NCI-H2171 treated with DMSO at 0.1 percent for 48 hours (cell line): Measurements from ENCODE around the gene ERGIC1.

Experiments used
- DNase-seq: peaks from one replicate; lab custom pipeline; 2025; lab: John Stamatoyannopoulos, UW

ERGIC1 gene

DNA sequence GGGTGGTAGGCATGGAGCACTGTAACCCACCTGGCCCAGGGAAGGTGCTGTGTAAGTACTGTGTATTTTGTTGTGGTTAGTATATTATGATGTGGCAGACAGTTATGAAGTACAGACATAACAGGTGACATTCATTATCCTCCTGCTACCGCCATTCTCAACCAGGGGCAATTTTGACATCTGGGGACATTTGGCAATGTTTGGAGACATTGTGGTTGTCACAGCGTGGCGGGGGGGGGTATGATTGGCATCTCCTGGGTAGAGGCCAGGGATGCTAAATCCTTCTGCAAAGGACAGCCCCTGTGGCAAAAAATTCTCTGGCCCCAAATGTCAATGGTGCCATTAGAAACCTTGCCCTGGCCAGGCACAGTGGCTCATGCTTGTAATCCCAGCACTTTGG lies 115.4 kb downstream of the ERGIC1 start:
- DNase-seq, result no peak

DNA sequence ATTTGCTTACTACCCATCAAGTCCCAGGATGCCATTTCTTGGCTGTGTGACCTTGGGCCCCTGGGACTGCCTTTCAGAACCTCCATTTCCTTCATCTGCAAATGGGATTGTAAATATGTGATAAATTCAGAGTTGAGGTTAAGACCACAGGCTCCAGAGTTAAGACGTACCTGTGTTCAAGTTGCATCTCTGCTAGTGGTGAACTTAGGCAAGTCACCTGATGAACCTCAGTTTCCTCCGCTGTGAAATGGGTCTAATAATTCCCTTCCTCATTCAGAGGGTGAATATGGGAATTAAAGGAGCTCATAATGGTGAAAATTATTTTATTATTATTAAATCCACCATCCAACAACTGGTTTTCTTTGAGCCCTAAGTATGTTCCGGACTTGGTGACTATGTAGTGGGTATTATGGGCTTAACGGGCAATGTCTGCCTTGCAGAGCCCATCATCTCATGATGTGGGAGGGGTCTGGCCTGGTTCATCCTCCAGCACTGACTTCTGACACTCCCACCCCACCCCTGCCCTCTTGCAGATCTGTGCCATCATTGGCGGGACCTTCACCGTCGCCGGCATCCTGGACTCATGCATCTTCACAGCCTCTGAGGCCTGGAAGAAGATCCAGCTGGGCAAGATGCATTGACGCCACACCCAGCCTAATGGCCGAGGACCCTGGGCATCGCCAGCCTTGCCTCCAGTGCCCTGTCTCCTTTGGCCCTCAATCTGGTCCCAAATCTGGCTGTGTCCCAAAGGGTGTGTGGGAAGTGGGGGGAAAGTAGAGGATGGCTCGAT lies 116.3 kb downstream of the ERGIC1 start:
- no peak for DNase-seq

DNA sequence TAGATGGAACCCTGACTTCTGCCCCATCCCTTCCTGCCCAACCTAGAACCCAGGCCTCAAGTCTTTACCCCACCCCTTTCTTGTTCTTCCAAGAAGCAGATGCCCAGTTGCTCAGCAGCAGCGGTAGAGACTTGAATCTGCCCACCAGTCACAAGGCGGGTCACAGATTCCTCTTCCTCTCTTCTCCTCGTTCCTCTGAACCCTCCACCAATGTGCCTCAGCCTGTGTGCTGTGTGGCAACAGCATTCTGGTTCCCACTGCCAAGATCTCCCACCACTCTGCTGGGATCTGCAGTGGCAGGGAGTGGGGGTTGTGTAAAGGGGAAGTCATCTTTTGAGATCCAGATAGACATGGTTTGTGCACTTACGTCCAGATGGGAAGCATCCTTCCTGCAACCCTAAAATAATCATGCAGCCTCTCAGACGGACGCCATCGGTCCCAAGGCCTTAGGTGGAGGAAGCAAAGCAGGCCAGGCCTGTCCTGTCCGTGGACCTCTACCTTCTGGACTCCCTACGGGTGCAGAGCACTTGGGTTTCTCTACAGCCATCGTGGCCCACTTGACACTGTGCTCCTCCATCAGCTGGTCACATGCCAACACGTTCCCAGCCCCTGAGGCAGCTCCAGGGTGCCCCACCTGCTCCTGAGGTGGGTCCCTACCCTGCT lies 117.5 kb downstream of the ERGIC1 start:
- DNase-seq, result no peak

DNA sequence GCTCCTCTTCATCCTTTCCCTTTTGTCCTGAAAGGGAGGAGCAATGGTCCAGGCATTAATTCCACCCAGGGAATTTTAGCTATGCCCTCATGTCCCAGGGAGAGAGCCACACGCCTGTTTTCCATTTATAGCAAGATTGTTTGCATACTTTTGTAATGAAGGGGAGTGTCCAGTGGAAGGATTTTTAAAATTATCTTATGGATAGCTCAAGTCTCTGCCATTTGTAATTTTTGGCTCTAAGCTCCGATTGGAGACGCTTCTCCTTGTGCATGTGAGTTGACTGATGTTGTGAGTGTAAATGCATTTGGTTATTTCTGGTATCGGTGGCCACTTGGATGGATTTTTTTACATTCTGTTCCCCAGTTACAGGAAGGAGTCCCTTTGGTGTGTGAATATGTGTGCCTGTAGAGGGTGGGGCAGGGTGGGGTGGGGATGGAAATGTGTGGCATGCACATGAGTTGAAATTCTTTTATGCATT lies 118.0 kb downstream of the ERGIC1 start:
- no peak for DNase-seq

DNA sequence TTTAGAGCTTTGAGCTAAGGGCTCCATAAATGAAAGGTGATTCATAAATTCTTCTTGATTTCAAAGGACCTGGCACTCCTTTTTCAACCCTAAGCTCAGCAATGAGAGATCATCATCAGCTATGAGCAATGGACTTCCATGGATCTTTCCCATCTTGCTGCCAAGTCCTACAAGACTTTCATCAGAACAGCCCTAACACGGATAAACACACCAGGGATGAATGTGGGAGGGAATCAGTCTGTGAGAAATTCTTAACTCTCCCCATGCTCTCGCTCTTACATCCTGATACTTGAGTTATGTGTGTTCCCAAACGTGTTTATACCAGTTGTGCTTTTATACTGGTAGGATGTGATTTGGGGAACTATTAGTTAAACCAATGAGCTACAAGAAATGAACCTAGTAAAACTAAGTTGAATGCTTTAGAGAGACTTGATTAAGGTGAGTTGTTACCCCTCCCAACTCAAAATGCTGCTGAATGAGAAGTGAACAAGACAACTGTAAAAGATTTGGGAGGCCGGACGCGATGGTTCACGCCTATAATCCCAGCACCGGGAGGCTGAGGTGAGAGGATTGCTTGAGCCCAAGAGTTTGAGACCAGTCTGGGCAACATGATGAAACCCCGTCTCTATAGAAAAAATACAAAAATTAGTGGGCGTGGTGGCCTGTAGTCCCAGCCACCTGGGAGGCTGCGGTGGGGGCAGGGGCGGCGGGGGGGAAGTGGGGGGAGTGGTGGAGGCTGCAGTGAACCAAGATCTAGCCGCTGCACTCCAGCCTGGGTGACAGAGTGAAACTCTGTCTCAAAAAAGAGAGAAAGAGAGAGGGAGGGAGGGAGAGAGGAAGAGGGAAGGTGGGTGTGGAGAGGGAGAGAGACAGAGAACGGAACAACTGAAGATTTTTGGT lies 120.0 kb downstream of the ERGIC1 start:
- DNase-seq, result no peak

DNA sequence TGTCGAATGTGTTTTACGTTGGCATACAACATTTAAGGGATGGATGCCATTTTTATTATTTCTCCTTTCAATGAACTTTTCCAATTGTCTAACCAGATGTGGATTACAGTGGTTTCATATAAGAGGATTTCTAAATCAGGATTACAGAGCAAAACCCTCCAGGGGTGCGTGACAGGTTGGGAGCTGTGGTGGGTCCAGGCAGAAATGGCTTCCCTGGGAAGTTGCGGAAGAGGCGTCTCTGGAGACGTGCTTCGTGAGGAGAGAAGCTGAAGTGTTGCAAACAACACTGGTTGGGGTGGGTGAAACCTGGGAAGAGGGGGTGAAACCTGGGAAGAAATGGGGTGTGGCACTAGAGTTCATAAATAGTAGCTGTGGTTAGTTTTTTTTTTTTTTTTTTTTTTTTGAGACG lies 120.7 kb downstream of the ERGIC1 start:
- DNase-seq, result no peak

DNA sequence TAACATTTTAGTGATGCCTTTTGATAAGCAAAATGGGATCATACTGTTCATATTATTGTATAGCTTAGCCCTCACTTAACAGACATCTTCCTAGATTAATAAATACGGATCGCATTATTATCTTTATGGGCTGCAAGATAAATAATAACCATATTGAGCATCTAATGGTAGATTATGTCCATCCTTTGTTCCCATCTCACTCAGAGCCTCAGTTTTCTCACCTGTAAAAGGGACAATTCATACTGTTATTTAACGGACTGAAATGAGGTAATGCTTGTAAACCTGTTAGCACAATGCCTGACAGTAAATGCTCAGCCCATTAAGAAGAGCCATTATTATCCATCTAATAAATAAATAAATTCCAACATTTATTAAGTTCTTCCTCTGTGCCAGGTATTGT lies 122.2 kb downstream of the ERGIC1 start:
- DNase-seq, result no peak

DNA sequence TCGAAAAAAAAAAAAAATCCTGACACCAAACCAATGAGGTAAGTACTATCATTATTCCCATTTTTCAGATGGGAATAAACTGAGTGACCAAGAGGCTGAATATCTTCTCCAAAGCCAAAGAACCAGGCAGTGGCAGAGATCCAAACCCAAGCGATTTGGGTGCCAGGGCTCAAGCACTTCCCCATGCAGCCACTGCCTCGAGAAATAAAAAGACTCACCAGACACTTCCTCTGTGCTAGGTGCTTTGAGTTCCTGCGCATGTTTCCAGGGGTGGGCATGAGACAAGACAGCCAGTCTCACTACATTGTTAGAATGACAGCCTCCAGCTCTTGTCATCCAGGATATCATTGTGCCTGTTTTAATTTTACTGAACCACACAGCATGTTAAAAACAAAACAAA lies 122.9 kb downstream of the ERGIC1 start:
- DNase-seq, result no peak

DNA sequence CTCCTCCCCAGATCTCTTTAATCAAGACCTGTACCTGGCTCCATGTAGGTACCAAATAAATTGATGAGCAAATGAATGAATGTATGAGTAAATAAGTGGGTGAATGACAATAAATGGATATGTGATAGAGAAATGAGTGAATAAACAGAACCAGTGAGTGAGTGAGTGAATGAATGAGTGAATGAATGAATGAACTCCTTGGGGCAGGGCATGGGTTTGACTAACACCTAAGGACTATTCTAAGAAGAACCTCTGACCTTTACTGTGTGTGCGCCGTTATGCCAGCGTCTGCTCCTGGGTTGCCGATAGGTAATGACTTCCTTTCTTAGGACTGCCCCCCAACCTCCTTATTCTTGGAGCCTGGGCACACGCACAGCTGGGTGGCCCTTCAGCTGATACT lies 123.4 kb downstream of the ERGIC1 start:
- no peak for DNase-seq

DNA sequence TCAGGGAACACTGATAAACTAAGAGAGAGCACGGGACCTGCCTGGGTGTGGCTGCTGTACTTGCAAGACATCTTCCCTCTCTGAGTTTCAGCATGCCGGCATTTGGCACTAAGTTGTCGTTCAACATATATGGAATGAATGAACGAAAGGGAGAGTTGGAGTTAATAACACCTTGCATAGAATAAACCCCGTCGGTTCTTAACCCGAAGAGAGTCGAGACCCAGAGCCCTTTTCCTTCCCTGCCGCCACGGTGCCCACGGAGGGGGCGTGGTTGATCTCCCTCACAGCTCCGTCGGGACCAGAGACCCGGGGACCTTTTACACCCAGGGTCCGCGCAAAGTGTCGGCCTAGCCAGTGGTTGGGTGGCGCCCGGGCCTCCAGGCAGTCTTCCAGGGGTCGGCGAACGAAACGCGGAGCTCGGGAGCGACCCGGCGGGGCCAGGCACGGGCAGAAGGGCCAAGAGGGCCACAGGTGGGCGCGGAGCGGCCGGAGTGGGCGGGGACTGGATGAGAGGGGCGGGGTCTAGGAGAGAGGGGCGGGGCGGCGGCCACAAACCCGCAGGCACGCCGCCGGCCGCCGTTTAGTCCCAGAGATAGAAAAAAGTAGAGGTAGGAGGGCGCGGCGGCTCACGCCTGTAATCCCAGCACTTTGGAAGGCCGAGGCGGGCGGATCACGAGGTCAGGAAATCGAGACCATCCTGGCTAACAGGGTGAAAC lies 124.4 kb downstream of the ERGIC1 start:
- DNase-seq, result peak; percentile 38

DNA sequence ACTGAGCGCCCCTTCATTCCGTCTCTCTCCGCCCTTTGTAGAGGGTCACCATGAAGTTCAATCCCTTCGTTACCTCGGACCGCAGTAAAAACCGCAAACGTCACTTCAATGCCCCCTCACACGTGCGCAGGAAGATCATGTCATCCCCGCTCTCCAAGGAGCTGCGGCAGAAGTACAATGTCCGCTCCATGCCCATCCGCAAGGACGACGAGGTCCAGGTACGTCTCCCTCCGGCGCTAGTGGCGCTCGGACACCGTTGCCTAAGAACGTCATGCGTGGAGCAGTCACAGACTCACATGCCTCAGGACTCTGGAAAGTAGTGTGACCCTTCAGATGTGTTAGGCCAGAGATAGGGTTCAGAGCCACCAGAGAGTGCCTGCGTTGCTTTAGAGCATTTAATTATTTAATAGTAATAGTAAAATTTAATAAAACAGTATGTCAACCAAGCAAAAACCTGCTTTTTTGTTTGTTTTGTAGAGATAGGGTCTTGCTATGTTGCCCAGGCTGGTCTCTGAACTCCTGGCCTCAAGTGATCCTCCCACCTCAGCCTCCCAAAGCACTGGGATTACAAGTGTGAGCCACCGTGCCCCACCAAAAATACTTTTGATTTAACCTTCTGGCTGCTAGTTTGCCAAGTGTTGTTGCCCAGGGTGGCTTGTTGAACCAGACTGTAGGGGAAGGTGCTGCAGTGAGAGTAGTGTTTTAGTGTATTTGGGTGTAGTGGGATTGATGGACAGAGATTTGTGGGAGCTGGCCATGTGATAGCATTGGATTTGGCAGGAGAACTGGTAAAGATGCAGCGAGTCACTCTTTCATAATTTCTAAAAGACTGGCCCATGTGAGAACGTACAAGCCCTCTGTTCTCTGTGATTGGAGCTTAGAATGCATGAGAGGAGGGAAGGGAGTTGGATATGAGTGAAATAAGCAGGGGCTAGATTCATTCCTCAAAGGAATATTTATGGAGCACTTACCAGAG lies 126.1 kb downstream of the ERGIC1 start:
- DNase-seq, result no peak

DNA sequence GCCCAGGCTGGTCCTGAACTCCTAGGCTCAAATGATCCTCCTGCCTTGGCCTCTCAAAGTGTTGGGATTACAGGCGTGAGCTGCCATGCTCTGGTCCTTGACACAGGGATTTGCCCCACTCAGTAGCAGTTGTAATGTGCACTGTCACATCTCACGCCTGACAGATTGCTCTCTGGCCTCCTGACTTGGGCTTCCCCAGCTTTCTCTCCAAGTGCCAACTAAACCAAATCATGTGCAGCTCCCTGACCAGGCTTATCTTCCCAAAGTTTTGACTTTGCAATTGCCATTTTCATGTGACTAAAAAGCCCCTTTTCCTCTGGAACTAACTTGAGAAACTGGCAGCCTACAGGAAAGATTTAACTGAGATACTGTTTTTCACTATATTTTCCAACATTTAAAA lies 135.9 kb downstream of the ERGIC1 start:
- no peak for DNase-seq

DNA sequence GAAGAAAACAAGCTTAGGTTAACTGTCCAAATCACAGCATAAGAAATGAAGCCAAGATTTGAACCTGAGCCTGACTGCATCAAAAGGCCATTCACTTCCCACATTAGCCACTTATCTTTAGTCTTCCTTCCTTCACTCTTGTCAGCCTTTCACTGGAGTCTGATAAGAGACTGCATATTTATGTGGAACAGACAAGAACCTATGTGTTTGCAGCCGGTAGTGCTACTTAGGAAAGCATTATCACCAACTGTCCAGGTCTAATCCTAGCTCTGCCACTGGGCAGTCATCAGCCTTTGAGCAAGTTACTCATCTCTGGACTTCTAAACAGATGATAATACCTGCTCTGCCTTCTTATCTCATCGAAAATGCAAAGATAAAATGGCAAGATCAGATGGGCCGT lies 137.4 kb downstream of the ERGIC1 start:
- DNase-seq, result no peak

DNA sequence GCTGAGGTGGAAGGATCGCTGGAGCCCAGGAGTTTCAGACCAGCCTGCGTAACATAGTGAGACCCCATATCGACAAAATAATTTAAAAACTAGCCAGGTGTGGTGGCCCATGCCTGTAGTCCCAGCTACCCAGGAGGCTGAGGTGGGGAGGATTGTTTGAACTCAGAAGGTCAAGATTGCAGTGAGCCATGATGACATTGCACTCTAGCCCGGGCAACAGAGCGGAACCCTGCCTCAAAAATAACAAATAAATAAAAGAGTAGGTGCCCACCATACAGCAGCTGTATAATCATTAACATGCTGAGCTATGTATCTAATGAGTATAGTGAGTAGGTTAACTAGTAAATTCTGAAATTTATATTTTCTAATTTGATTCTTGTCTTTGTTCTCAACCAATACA lies 138.5 kb downstream of the ERGIC1 start:
- DNase-seq, result no peak

DNA sequence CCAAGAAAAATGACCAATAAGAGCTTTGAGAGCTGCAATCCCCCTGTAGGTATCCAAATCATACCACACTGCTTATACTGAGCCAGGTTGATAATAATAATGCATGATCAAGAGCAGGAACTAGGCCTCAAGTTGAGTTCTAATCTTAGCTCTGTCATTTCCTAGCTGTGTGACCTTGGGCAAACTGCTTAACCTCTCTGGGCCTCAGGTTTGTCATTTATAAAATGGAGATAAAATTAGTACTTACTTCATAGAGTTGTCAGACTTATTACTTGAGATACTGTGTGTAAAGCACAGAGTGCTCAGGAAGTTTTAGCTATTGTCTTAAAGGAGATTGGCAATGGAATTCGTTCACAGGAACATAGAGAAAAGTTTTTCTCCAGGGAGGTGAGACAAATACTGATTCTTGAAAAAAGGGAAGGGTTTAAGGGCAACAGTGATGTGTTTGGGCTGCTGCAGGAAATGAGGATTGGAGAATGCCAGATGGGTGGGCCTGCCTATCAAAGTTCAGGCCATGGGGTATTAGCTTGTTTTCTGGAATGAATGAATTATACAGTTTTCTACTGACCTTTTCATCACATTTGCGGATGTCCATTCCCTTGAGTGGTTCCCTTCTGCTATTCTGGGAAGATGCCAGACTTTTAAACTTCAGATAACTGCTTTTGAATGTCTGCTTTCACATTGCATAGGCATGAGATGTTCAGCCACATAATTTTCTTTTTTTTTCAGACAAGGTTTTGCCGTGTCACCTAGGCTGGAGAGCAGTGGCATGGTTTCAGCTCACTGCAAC lies 139.3 kb downstream of the ERGIC1 start:
- no peak for DNase-seq

DNA sequence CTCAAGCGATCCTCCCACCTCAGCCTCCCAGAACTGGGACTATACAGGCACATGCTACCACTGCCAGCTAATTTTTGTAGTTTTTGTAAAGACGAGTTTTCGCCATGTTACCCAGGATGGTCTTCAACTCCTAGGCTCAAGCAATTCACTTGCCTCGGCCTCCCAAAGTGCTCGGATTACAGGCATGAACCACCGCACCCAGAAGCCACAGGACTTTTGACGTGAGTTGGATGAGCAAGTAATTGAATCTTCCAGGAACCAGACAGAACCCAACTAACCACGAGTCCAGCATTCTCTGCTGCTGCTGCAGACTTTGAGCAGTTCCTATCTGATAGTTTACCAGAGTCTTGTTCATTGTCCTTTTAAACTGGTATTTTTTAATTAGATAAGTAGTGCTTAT lies 139.9 kb downstream of the ERGIC1 start:
- DNase-seq, result no peak

DNA sequence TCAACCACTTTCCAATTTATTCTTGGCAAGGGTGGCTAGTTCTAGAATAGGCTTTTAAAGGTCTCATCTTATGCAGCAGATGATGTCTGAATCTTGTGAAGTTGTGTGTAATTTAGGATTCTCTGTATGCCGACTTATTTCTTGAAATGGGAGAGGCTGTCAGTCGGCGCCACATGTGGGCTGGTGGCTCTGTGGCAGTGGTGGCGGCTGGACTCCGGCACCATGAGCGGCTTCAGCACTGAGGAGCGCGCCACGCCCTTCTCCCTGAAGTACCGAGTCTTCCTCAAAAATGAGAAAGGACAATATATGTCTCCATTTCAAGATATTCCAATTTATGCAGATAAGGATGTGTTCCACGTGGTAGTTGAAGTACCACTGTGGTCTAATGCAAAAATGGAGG lies 141.2 kb downstream of the ERGIC1 start:
- no peak for DNase-seq

DNA sequence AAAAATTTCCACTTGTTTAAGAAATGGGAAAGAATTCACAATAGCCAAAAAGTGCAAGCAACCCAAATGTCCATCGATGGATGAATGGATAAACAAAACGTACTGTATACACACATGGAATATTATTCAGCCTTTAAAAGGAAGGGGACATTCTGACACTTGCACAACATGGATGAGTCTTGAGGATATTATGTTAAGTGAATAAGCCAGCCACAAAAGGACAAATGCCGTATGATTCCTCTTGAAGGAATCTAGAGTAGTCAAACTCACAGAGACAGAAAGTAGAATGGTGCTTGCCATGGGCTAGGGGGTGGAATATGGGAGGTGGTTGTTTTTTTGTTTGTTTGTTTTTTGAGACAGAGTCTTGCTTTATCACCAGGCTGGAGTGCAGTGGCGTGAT lies 145.7 kb downstream of the ERGIC1 start:
- DNase-seq, result no peak

DNA sequence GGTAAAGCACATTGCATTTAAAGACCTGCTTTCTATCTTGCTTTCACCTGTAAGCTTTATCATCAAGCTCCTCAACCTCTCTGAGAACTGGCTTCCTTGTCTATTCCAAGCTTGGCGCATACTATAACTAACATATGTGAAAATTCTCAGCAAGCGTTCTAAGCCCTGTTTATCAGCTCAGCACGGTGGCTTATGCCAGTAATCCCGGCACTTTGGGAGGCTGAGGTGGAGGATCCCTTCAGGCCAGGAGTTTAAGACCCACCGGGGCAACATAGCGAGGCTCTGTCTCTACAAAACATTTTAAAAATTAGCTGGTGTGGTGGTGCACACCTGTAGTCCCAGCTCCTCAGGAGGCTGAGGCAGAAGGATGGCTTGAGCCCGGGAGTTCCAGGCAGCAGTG lies 147.9 kb downstream of the ERGIC1 start:
- no peak for DNase-seq
